PFSK-1 (cell line): ENCODE results near the gene HGFAC.

Experiments used
- FOXP2 ChIP-seq: optimal IDR thresholded peaks from 2 replicates; pipeline ENCODE3; 2011; ENCODE audit warnings: borderline replicate concordance, control low read depth, inconsistent platforms; ENCODE audit not compliant: insufficient read depth; ENCODE audit errors: extremely low read length, extremely low read depth
- POLR2AphosphoS5 ChIP-seq: IDR thresholded peaks from 2 replicates; pipeline ENCODE4 v1.6.1; 2012; ENCODE audit warnings: low read depth, mild to moderate bottlenecking, control low read depth, low read length, moderate library complexity
- SIN3A ChIP-seq: IDR thresholded peaks from 2 replicates; pipeline ENCODE4 v1.6.1; 2012; ENCODE audit warnings: mild to moderate bottlenecking, low read length, moderate library complexity, borderline replicate concordance; ENCODE audit not compliant: insufficient read depth
- TAF1 ChIP-seq: IDR thresholded peaks from 2 replicates; pipeline ENCODE4 v1.6.1; 2012; ENCODE audit warnings: low read length, control low read depth, borderline replicate concordance; ENCODE audit not compliant: insufficient read depth
- TF ChIP-seq, protein P1 (sequence below), 2 experiments: IDR thresholded peaks; 2 replicates each; pipeline versions ENCODE4 v1.6.1 to v1.8.0; 2011 to 2012; ENCODE audit warnings: low read depth in 2 of 2, low read length in 2 of 2, control low read depth in 1 of 2, inconsistent platforms in 1 of 2, mild to moderate bottlenecking in 1 of 2, moderate library complexity in 1 of 2; ENCODE audit not compliant: insufficient read depth in 1 of 2

HGFAC gene

DNA sequence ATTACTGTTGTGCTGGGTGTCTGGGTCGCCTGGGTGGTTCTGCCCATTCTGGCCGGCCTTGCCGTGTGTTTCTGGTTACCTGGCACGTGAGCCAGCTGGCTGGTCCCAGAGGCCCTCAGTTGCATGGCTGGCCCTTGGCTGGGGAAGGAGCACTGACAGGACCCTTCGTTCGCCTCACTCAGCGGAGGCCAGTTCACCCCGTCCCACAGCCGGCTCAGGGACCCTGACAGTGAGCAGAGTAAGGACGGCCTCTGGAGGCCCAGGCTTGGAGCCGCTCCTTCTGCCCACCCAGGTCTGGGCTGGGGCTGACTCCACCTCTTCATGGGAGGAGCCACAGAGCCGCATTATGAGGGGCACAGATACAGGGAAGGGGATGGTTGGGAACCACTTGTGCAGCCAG is 20.3 kb upstream of the HGFAC start:
- TF ChIP-seq, protein P1, sequence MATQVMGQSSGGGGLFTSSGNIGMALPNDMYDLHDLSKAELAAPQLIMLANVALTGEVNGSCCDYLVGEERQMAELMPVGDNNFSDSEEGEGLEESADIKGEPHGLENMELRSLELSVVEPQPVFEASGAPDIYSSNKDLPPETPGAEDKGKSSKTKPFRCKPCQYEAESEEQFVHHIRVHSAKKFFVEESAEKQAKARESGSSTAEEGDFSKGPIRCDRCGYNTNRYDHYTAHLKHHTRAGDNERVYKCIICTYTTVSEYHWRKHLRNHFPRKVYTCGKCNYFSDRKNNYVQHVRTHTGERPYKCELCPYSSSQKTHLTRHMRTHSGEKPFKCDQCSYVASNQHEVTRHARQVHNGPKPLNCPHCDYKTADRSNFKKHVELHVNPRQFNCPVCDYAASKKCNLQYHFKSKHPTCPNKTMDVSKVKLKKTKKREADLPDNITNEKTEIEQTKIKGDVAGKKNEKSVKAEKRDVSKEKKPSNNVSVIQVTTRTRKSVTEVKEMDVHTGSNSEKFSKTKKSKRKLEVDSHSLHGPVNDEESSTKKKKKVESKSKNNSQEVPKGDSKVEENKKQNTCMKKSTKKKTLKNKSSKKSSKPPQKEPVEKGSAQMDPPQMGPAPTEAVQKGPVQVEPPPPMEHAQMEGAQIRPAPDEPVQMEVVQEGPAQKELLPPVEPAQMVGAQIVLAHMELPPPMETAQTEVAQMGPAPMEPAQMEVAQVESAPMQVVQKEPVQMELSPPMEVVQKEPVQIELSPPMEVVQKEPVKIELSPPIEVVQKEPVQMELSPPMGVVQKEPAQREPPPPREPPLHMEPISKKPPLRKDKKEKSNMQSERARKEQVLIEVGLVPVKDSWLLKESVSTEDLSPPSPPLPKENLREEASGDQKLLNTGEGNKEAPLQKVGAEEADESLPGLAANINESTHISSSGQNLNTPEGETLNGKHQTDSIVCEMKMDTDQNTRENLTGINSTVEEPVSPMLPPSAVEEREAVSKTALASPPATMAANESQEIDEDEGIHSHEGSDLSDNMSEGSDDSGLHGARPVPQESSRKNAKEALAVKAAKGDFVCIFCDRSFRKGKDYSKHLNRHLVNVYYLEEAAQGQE (IDR thresholded peaks at IDR 0.05; ENCODE audit: insufficient read depth in 1 of 2, low read depth in 2 of 2, low read length in 2 of 2): no peak
- no peak for TF ChIP-seq POLR2AphosphoS5
- TF ChIP-seq TAF1: no peak
- TF ChIP-seq FOXP2: no peak
- TF ChIP-seq SIN3A: no peak

DNA sequence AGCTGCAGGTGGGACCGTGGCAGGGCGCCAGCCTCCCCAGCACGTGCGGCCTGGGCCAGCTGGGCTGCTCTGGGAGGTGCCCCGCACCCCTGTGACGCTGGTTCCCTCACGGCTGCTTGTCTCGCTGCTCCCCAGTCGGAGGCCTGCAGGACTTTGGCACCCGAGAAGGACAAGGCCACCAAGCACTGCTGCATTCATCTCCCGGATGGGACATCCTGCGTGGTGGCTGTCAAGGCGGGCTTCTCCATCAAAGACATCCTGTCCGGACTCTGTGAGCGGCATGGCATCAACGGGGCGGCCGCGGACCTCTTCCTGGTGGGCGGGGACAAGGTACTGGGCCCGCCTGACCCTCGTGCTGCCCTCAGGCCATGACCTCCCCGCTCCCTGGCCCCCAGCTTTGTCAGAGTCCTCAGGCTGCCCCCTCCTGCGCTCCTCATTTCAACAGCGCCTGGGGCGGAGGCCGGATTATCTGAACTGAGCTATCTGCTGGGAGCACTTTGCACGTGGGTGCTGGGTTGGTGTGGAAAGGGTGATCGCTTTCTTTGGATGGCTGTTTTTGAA is 19.4 kb upstream of the HGFAC start:
- TF ChIP-seq FOXP2 (no peak), SIN3A (no peak), TAF1 (no peak), POLR2AphosphoS5 (no peak)
- TF ChIP-seq, protein P1 (IDR thresholded peaks at IDR 0.05; ENCODE audit: insufficient read depth in 1 of 2, low read depth in 2 of 2, low read length in 2 of 2): no peak

DNA sequence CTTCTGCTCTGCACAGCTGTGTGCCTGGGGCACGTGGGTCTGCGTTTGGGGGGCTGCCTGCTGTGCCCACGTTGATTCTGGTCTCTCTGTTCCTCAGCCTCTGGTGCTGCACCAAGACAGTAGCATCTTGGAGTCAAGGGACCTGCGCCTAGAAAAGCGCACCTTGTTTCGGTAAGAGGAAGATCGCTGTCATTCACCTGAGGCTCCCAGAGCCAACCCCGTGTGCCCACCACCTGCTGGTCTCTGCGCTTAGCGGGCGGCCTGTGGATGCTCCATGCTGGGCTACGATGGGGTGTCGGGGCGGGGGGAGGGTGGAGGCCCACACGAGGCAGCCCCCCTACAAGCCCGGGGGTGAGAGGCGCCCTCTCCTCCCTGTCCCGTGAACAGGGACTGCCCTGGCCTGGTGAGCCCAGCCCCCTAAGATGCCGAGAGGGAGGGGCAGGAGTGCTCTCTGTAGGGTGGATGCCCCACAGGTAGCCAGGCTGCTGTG is 18.9 kb upstream of the HGFAC start:
- TF ChIP-seq, protein P1 (IDR thresholded peaks at IDR 0.05; ENCODE audit: insufficient read depth in 1 of 2, low read depth in 2 of 2, low read length in 2 of 2): no peak
- TF ChIP-seq FOXP2 (no peak), TAF1 (no peak), SIN3A (no peak), POLR2AphosphoS5 (no peak)

DNA sequence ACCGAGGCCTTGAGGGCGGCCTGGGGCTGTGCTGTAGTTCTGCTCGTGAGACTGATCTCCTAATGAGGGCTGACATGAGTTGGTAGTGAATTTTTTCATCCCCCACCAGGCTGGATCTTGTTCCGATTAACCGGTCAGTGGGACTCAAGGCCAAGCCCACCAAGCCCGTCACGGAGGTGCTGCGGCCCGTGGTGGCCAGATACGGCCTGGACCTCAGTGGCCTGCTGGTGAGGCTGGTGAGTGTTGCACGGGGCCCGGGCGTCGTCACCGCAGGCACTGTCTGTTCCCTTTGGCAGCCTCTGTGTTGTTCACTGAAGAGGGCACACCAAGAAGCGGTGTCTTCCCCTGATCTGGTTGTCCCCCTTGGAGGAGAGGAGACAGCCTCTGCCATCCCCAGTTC is 18.4 kb upstream of the HGFAC start:
- no peak for TF ChIP-seq POLR2AphosphoS5
- TF ChIP-seq, protein P1 (IDR thresholded peaks at IDR 0.05; ENCODE audit: insufficient read depth in 1 of 2, low read depth in 2 of 2, low read length in 2 of 2): no peak
- TF ChIP-seq TAF1: no peak
- no peak for TF ChIP-seq FOXP2
- TF ChIP-seq SIN3A: no peak

DNA sequence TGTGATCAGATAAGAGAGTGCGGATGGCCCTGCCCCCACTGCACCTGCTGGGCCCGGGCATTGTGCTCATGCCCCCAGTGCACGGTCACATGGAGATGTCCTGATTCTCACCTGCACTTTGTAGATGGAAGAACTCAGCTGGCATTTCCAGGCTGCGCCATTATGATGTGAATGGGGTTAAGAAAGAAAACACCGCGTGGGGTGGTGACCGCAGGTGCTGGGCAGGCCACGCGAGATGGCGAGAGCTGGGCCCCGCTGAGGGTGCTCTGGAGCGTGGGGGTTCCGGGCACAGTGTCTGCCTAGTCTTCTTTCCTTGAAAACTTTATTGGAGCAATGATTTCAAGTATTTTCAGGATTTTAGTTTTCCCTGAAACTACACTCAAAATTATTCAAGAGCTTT is 17.8 kb upstream of the HGFAC start:
- TF ChIP-seq, protein P1 (IDR thresholded peaks at IDR 0.05; ENCODE audit: insufficient read depth in 1 of 2, low read depth in 2 of 2, low read length in 2 of 2): no peak
- TF ChIP-seq TAF1 (no peak), SIN3A (no peak), POLR2AphosphoS5 (no peak), FOXP2 (no peak)
